H1 (cell line): ENCODE measurements around the gene PLGRKT. TPM values are rescaled to one million over a fixed set of nuclear protein-coding genes. Genes with fewer than 3 reads are reported as not detected.

Source experiments
- CTCF ChIA-PET: fragments of 300-600 bp; sonication (Branson Sonifier 250); formaldehyde crosslinking; loops from one replicate; lab custom pipeline; 2021; ENCODE audit not compliant: partially characterized antibody; lab: Charles Lee
- POLR2A ChIA-PET: fragments of 300-600 bp; sonication (Branson Sonifier 250); formaldehyde crosslinking; loops from one replicate; lab custom pipeline; 2021; ENCODE audit warnings: inconsistent platforms; ENCODE audit not compliant: partially characterized antibody; lab: Charles Lee
- DNase-seq, 2 experiments: peaks; one replicate each; pipeline versions ENCODE4 v3.0.0 to v3.0.0-alpha.2; 2010 to 2022; ENCODE audit warnings: low spot score in 2 of 2, low read depth in 1 of 2, mixed read lengths in 1 of 2
- FAIRE-seq: peaks from 2 replicates; lab custom pipeline; 2011; peaks lifted over from hg19 to GRCh38; lab: Jason Lieb, UNC
- H2AFZ ChIP-seq: 2 replicates; pipeline ENCODE4 v1.8.1; 2012; ENCODE audit warnings: low read length, inconsistent platforms
- H2AK5ac ChIP-seq: 2 replicates; pipeline ENCODE4 v1.6.1; 2013; ENCODE audit warnings: low read depth, low read length
- H2BK120ac ChIP-seq: replicated peaks from 2 replicates; pipeline ENCODE3; 2013; ENCODE audit warnings: low read depth, low read length, inconsistent platforms
- H2BK12ac ChIP-seq: 2 replicates; pipeline ENCODE4 v1.6.1; 2013; ENCODE audit warnings: low read depth, low read length
- H2BK15ac ChIP-seq: 2 replicates; pipeline ENCODE4 v1.6.1; 2013; ENCODE audit warnings: low read length
- H2BK20ac ChIP-seq: 2 replicates; pipeline ENCODE4 v1.6.1; 2013; ENCODE audit warnings: low read length
- H2BK5ac ChIP-seq: 2 replicates; pipeline ENCODE4 v1.6.1; 2013; ENCODE audit warnings: low read depth, low read length
- H3K14ac ChIP-seq: 2 replicates; pipeline ENCODE4 v1.6.1; 2013; ENCODE audit warnings: inconsistent platforms; ENCODE audit not compliant: insufficient read length
- H3K18ac ChIP-seq: 2 replicates; pipeline ENCODE4 v1.6.1; 2013; ENCODE audit warnings: low read length; ENCODE audit errors: extremely low read depth
- H3K23ac ChIP-seq: 2 replicates; pipeline ENCODE4 v1.6.1; 2013; ENCODE audit warnings: inconsistent platforms; ENCODE audit not compliant: insufficient read length
- H3K23me2 ChIP-seq: 2 replicates; pipeline ENCODE4 v1.6.1; 2013; ENCODE audit warnings: low read depth, low read length
- H3K27ac ChIP-seq: 2 replicates; pipeline ENCODE4 v1.6.1; 2011; ENCODE audit warnings: low read depth, low read length, inconsistent platforms
- H3K27me3 ChIP-seq, 4 experiments: replicated peaks in 1 of 4; 1 replicate in 1 of 4; 2 replicates in 3 of 4; pipeline versions ENCODE4 v1.6.1 to v1.8.1; 2011 to 2013; ENCODE audit warnings: low read length in 3 of 4, mild to moderate bottlenecking in 3 of 4, inconsistent platforms in 2 of 4, mixed read lengths in 2 of 4, moderate library complexity in 1 of 4; ENCODE audit not compliant: control insufficient read depth in 3 of 4, insufficient read depth in 3 of 4; ENCODE audit errors: extremely low read depth in 1 of 4
- H3K36me3 ChIP-seq, 4 experiments: 2 replicates each; pipeline versions ENCODE4 v1.6.1 to v1.8.1; 2011 to 2013; ENCODE audit warnings: mild to moderate bottlenecking in 4 of 4, low read length in 3 of 4, moderate library complexity in 2 of 4, control low read depth in 1 of 4, inconsistent platforms in 1 of 4; ENCODE audit not compliant: insufficient read depth in 4 of 4, control insufficient read depth in 2 of 4
- H3K4ac ChIP-seq: replicated peaks from 2 replicates; pipeline ENCODE3; 2013; ENCODE audit warnings: low read length, low read depth, mixed read lengths, inconsistent platforms; ENCODE audit not compliant: insufficient read length
- H3K4me1 ChIP-seq, 4 experiments: replicated peaks in 1 of 4; 1 replicate in 1 of 4; 2 replicates in 3 of 4; pipeline versions ENCODE4 v1.6.1 to v1.8.1; 2011 to 2013; ENCODE audit warnings: low read length in 3 of 4, inconsistent platforms in 2 of 4, mixed read lengths in 1 of 4; ENCODE audit not compliant: insufficient read depth in 4 of 4, control insufficient read depth in 3 of 4
- H3K4me2 ChIP-seq, 2 experiments: 2 replicates each; pipeline versions ENCODE4 v1.6.1 to v1.8.1; 2011 to 2013; ENCODE audit warnings: low read depth in 2 of 2, low read length in 2 of 2, control low read depth in 1 of 2, inconsistent platforms in 1 of 2, mild to moderate bottlenecking in 1 of 2; ENCODE audit not compliant: insufficient read depth in 1 of 2
- H3K4me3 ChIP-seq, 4 experiments: fragments of 200-600, 300-600 bp in 1 of 4; sonication (generic), shearing (Covaris generic), sonication (Bioruptor Twin) in 1 of 4; 2 replicates each; pipeline versions ENCODE4 v1.5.1 to v1.8.1; 2011 to 2016; ENCODE audit warnings: low read length in 4 of 4, low read depth in 3 of 4, control low read depth in 2 of 4, inconsistent platforms in 2 of 4, mild to moderate bottlenecking in 2 of 4, mixed read lengths in 1 of 4, moderate library complexity in 1 of 4; ENCODE audit not compliant: insufficient read depth in 2 of 4; ENCODE audit errors: extremely low read depth in 1 of 4
- H3K56ac ChIP-seq: replicated peaks from 2 replicates; pipeline ENCODE3; 2013; ENCODE audit warnings: low read depth, mild to moderate bottlenecking, mixed read lengths, low read length, inconsistent platforms; ENCODE audit not compliant: insufficient read length
- H3K79me1 ChIP-seq: 2 replicates; pipeline ENCODE4 v1.6.1; 2013; ENCODE audit warnings: low read depth, low read length, control low read depth
- H3K79me2 ChIP-seq, 2 experiments: 2 replicates each; pipeline versions ENCODE4 v1.6.1 to v1.8.1; 2012 to 2013; ENCODE audit warnings: low read length in 2 of 2, mild to moderate bottlenecking in 2 of 2, inconsistent platforms in 1 of 2; ENCODE audit not compliant: insufficient read depth in 2 of 2, control insufficient read depth in 1 of 2
- H3K9ac ChIP-seq, 4 experiments: replicated peaks in 1 of 4; 1 replicate in 1 of 4; 2 replicates in 3 of 4; pipeline versions ENCODE4 v1.6.1 to v1.8.1; 2011 to 2013; ENCODE audit warnings: low read depth in 3 of 4, low read length in 3 of 4, control low read depth in 2 of 4, mild to moderate bottlenecking in 2 of 4, moderate library complexity in 2 of 4, inconsistent platforms in 1 of 4; ENCODE audit errors: extremely low read depth in 1 of 4
- H3K9me3 ChIP-seq, 2 experiments: 2 replicates each; pipeline versions ENCODE4 v1.6.1 to v1.8.1; 2012 to 2013; ENCODE audit warnings: mild to moderate bottlenecking in 2 of 2, moderate library complexity in 2 of 2, control low read depth in 1 of 2, inconsistent platforms in 1 of 2, low read depth in 1 of 2, low read length in 1 of 2, mixed read lengths in 1 of 2; ENCODE audit not compliant: insufficient read depth in 2 of 2
- H4K20me1 ChIP-seq, 2 experiments: replicated peaks in 1 of 2; 2 replicates each; pipeline versions ENCODE3 to v1.8.1; 2011 to 2013; ENCODE audit warnings: inconsistent platforms in 2 of 2, low read length in 2 of 2, mild to moderate bottlenecking in 1 of 2; ENCODE audit not compliant: insufficient read depth in 2 of 2, control insufficient read depth in 1 of 2
- H4K5ac ChIP-seq: 2 replicates; pipeline ENCODE4 v1.6.1; 2013; ENCODE audit warnings: low read length, low read depth, mixed read lengths, inconsistent platforms; ENCODE audit not compliant: insufficient read length
- H4K8ac ChIP-seq: 2 replicates; pipeline ENCODE4 v1.8.0; 2013; ENCODE audit warnings: mild to moderate bottlenecking, moderate library complexity, low read length, inconsistent platforms; ENCODE audit not compliant: insufficient read depth; ENCODE audit errors: extremely low read depth
- H4K91ac ChIP-seq: replicated peaks from 2 replicates; pipeline ENCODE3; 2013; ENCODE audit warnings: low read length, mixed read lengths, inconsistent platforms; ENCODE audit not compliant: insufficient read length
- E2F6 ChIP-seq: IDR thresholded peaks from 2 replicates; pipeline ENCODE4 v1.6.1; 2012; ENCODE audit warnings: inconsistent platforms
- EP300 ChIP-seq, 2 experiments: IDR thresholded peaks; 1 replicate in 1 of 2; 2 replicates in 1 of 2; pipeline ENCODE4 v1.6.1; 2011 to 2012; ENCODE audit warnings: low read depth in 2 of 2, low read length in 2 of 2, mild to moderate bottlenecking in 2 of 2, borderline replicate concordance in 1 of 2, inconsistent platforms in 1 of 2, moderate library complexity in 1 of 2
- GTF2F1 ChIP-seq: IDR thresholded peaks from 2 replicates; pipeline ENCODE4 v1.6.1; 2012; ENCODE audit warnings: low read depth, low read length, improper control_type of control experiment, borderline replicate concordance
- HDAC2 ChIP-seq, 2 experiments: fragments of 300-600 bp in 1 of 2; sonication (generic) in 1 of 2; IDR thresholded peaks; 2 replicates each; pipeline ENCODE4 v1.6.1; 2011 to 2012; ENCODE audit warnings: low read depth in 2 of 2, low read length in 2 of 2, mild to moderate bottlenecking in 2 of 2, moderate library complexity in 2 of 2, borderline replicate concordance in 1 of 2, inconsistent platforms in 1 of 2
- MAFK ChIP-seq: IDR thresholded peaks from 2 replicates; pipeline ENCODE4 v1.6.1; 2012; ENCODE audit warnings: low read depth, mild to moderate bottlenecking, improper control_type of control experiment, low read length
- NANOG ChIP-seq: IDR thresholded peaks from 2 replicates; pipeline ENCODE4 v1.6.1; 2011; ENCODE audit warnings: low read length, low read depth, mild to moderate bottlenecking, inconsistent platforms; ENCODE audit not compliant: insufficient read depth, poor library complexity, severe bottlenecking
- POLR2AphosphoS5 ChIP-seq: IDR thresholded peaks from 2 replicates; pipeline ENCODE4 v1.6.1; 2011; ENCODE audit warnings: low read depth, low read length
- RFX5 ChIP-seq: IDR thresholded peaks from 2 replicates; pipeline ENCODE4 v1.6.1; 2011; ENCODE audit warnings: low read depth, low read length, improper control_type of control experiment, borderline replicate concordance
- SAP30 ChIP-seq: fragments of 300-600 bp; sonication (generic); IDR thresholded peaks from 2 replicates; pipeline ENCODE4 v1.7.1; 2012; ENCODE audit warnings: low read length, moderate library complexity, mild to moderate bottlenecking, inconsistent platforms; ENCODE audit not compliant: insufficient read depth, insufficient replicate concordance
- SIN3A ChIP-seq, 2 experiments: IDR thresholded peaks in 1 of 2; conservative IDR thresholded peaks in 1 of 2; 2 replicates each; pipeline ENCODE4 v1.6.1; 2011 to 2012; ENCODE audit warnings: low read length in 2 of 2, improper control_type of control experiment in 1 of 2, low read depth in 1 of 2, mild to moderate bottlenecking in 1 of 2
- TBP ChIP-seq: IDR thresholded peaks from 2 replicates; pipeline ENCODE4 v1.6.1; 2011; ENCODE audit warnings: low read depth, low read length, improper control_type of control experiment
- YY1 ChIP-seq: IDR thresholded peaks from 2 replicates; pipeline ENCODE4 v1.6.1; 2011; ENCODE audit warnings: low read depth, mild to moderate bottlenecking, low read length
- WGBS, 2 experiments: shearing (Covaris generic) in 1 of 2; methylation state at CpG; one replicate each; pipeline versions ENCODE4 v1.1.6 to v1.1.7; 2013 to 2015; ENCODE audit warnings: low lambda C conversion rate in 2 of 2, mixed read lengths in 2 of 2, inconsistent platforms in 1 of 2, low coverage in 1 of 2, missing lambda C conversion rate in 1 of 2; ENCODE audit not compliant: insufficient replicate concordance in 2 of 2, insufficient coverage in 1 of 2, insufficient read length in 1 of 2; ENCODE audit errors: extremely low coverage in 1 of 2, missing lambda C conversion rate in 1 of 2; 5-methylcytosine and 5-hydroxymethylcytosine counted together
- polyA plus RNA-seq, 7 experiments: library from polyadenylated mRNA; depleted of rRNA in 3 of 7; stranded (reverse) in 5 of 7; unstranded in 2 of 7; fragments of >200 nt in 5 of 7; fragments of 200-250 nt in 2 of 7; gene quantifications; 1 replicate in 5 of 7; 2 replicates in 1 of 7; 4 replicates in 1 of 7; pipeline versions ENCODE4 v1.2.1 to v1.2.3, GENCODE V29; 2011 to 2013; ENCODE audit warnings: missing spikeins in 2 of 7, mixed read lengths in 2 of 7
- total RNA-seq: library from RNA; stranded (reverse); fragmentation: NEBNext Ultra II Directional; extraction: Animal tissue kit (Norgen Biotek cat#: 25700); gene quantifications from 2 replicates; pipeline ENCODE4 v1.2.1, GENCODE V29; 2021

PLGRKT gene
- total and polyA plus RNA-seq, 2 of the 8 experiments (the other 6 are each of a cell fraction or from before 2014, with no cell fraction given), result 5.4 to 15.7 TPM

DNA sequence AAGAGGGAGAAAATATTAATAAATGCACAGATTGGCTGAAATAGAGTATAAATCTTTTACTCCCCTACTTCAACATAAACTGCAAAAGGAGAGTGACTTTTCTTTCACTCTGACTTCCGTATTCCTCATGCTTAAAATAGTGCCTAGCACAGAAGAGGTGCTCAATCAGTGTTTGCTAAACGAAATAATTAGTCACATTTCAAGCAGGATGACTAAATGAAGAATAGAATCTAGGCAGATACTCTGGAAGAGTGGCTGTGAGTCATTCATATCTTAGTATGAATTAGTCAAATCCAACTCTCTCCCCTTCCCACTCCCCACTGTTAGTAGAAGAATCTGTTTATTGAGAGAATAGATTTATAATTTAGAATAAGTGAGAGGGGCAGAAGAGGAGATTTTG lies 17.5 kb upstream of the PLGRKT start:
- no peak overlapping the region for H3K27ac ChIP-seq
- no peak overlapping the region for H3K4me2 ChIP-seq
- H3K79me1 ChIP-seq, result no peaks in the 10 kb centered on the region
- H3K9me3 ChIP-seq, result no peaks in the 10 kb centered on the region
- H3K4ac ChIP-seq, result no peak overlapping the region
- H2BK12ac ChIP-seq, result no peak overlapping the region
- no peaks in the 10 kb centered on the region for H3K79me2 ChIP-seq
- H2AFZ ChIP-seq, result no peak overlapping the region
- no peak overlapping the region for H2BK20ac ChIP-seq
- H2AK5ac ChIP-seq, result no peak overlapping the region
- H2BK15ac ChIP-seq, result no peak overlapping the region
- H3K36me3 ChIP-seq, result no peaks in the 10 kb centered on the region
- no peak overlapping the region for H3K23ac ChIP-seq
- H3K9ac ChIP-seq, result no peak overlapping the region
- CTCF ChIA-PET, result interaction anchor here (1.3 kb wide), 1 partner anchor 17 kb away, joined by 3 read pairs; the partner anchor contains the start of gene PLGRKT
- H3K18ac ChIP-seq, result no peak overlapping the region
- H3K23me2 ChIP-seq, result no peaks in the 10 kb centered on the region; the same call in 1 of the 2 replicates
- no peak overlapping the region for H3K14ac ChIP-seq
- H4K91ac ChIP-seq, result no peak overlapping the region
- H4K5ac ChIP-seq, result no peak overlapping the region
- peaks cover 0 to 6% (median 1%) of the 10 kb centered on the region in 4 experiments; a peak in 2 of 7 replicates for H3K4me1 ChIP-seq
- no peaks in the 10 kb centered on the region for H3K27me3 ChIP-seq
- no peaks in the 10 kb centered on the region for H4K20me1 ChIP-seq
- no peak overlapping the region for H2BK5ac ChIP-seq
- no peak overlapping the region for H3K4me3 ChIP-seq
- FAIRE-seq, result no peak
- H3K56ac ChIP-seq, result no peak overlapping the region
- no peak overlapping the region for H2BK120ac ChIP-seq
- WGBS, 2 experiments, result 98% methylated on average over 2 of the region's 2 CpGs; no CpG with 5 or more reads in 1 of the 2 experiments
- DNase-seq, result no peak
- POLR2A ChIA-PET, result no interaction called here
- H4K8ac ChIP-seq, result no peak overlapping the region
- TF ChIP-seq HDAC2 (IDR thresholded peaks at IDR 0.05; ENCODE audit: borderline replicate concordance in 1 of 2, low read depth in 2 of 2, low read length in 2 of 2) (no peak), MAFK (no peak), NANOG (no peak), GTF2F1 (no peak), SIN3A (conservative IDR thresholded peaks at IDR 0.05 in 1 of 2, IDR thresholded peaks at IDR 0.05 in 1 of 2; ENCODE audit: low read depth in 1 of 2, low read length in 2 of 2) (no peak), RFX5 (no peak), SAP30 (no peak), POLR2AphosphoS5 (no peak), TBP (no peak), E2F6 (no peak), YY1 (no peak), EP300 (IDR thresholded peaks at IDR 0.05; ENCODE audit: borderline replicate concordance in 1 of 2, low read depth in 2 of 2, low read length in 2 of 2) (no peak)
